ENCODE data around the gene RPE.

GRCh38 chr2:210000464-210001324 lies 1.7 kb upstream of the RPE start:
- TF ChIP-seq CTCF (IDR thresholded peaks at IDR 0.05) (no peak), EP300 (IDR thresholded peaks at IDR 0.05) (no peak), POLR2A (IDR thresholded peaks at IDR 0.05) (no peak)
